Gastrocnemius medialis (tissue), 4 donors: ENCODE data around the gene MRPL19.

Source experiments
- CTCF ChIP-seq, 5 experiments: fragments of 450-650 bp in 3 of 5; fragments of 200-600 bp in 2 of 5; sonication (generic) in 2 of 5; IDR thresholded peaks in 4 of 5; conservative IDR thresholded peaks in 1 of 5; 1 replicate in 4 of 5; 2 replicates in 1 of 5; pipeline ENCODE4 v1.5.1; 2016 to 2019; ENCODE audit warnings: antibody characterized with exemption in 5 of 5, mild to moderate bottlenecking in 3 of 5, moderate library complexity in 3 of 5
- POLR2A ChIP-seq, 2 donors: fragments of 450-650 bp; IDR thresholded peaks; one replicate each; pipeline ENCODE4 v1.6.1; 2017; ENCODE audit warnings: antibody characterized with exemption in 2 of 2, mild to moderate bottlenecking in 2 of 2, moderate library complexity in 2 of 2

- no peak for TF ChIP-seq CTCF (IDR thresholded peaks at IDR 0.05 in 4 of 5, conservative IDR thresholded peaks at IDR 0.05 in 1 of 5)
- TF ChIP-seq POLR2A (IDR thresholded peaks at IDR 0.05), result no peak
Measured at GRCh38 chr2:75605770-75606529, 40.6 kb upstream of the MRPL19 start.
